ENCODE results near the gene HDAC4. TPM values are rescaled to one million over a fixed set of nuclear protein-coding genes. Genes with fewer than 3 reads are reported as not detected.

Gene HDAC4
- total and polyA plus RNA-seq, 10 of the 15 experiments (the other 5 are each of a cell fraction or from before 2014, with no cell fraction given), result 0.22 to 15.7 (median 4.8) TPM

DNA sequence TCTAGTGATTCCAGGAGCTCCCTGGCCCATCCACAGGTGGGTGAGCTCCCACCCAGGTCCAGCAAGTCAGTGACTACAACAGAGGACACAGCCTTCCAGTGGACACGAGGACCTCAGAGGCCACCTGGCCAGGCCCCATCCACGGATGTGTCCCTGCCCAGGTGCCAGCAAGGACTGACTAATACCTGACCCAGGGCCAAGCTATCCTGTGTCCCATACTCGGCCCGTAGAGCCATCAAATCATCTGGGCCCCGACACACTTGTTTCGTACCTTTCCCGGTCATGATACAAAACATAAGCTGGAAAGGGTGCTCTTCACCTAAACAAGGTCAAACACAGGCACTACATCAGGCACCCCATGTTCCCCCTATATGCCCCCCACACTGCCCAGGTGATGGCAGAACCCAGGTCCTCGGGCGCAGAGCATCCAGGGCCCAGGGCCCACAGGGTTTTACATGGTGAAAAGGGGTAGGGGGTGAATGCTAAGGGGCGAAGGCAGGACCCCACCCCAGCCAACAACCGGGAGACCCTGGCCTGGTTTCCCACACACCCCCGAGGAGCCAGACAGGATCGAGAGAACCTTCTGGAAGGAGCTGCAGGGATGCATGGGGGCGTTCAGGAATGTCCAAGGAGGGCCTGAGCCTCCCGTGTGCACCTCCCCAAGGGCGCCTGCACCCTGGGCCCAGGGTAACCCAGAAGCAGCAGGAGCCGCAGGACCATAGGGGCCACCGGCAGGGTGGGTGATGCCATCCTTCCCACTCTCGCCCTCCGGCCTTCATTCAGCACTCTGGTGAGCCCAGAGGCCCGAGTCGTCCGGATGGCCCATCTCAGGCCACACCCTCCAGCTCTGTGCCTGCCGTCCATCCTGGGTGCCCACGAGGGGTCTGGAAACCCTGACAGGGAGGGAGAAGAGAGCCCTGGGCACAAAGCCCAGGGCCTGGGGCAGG lies 94.3 kb downstream of the HDAC4 start (continued):
- TF ChIP-seq ZBTB4 (CRISPR knock-in tag; IDR thresholded peaks at IDR 0.05) (no peak), GATAD2B (conservative IDR thresholded peaks at IDR 0.05; ENCODE audit: low read depth) (no peak), POLR2AphosphoS5 (IDR thresholded peaks at IDR 0.05; ENCODE audit: low read length) (no peak), MXI1 (IDR thresholded peaks at IDR 0.05; ENCODE audit: low read depth, low read length) (no peak), NKRF (conservative IDR thresholded peaks at IDR 0.05) (no peak), ZSCAN29 (IDR thresholded peaks at IDR 0.05) (no peak), PML (IDR thresholded peaks at IDR 0.05; ENCODE audit: low read length) (no peak), ZBTB33 (IDR thresholded peaks at IDR 0.05) (no peak), TBL1XR1 (IDR thresholded peaks at IDR 0.05; ENCODE audit: low read depth, low read length) (no peak), FOS (IDR thresholded peaks at IDR 0.05; ENCODE audit: borderline replicate concordance, extremely low read depth, insufficient read length) (no peak)
- TF ChIP-seq, protein P1, sequence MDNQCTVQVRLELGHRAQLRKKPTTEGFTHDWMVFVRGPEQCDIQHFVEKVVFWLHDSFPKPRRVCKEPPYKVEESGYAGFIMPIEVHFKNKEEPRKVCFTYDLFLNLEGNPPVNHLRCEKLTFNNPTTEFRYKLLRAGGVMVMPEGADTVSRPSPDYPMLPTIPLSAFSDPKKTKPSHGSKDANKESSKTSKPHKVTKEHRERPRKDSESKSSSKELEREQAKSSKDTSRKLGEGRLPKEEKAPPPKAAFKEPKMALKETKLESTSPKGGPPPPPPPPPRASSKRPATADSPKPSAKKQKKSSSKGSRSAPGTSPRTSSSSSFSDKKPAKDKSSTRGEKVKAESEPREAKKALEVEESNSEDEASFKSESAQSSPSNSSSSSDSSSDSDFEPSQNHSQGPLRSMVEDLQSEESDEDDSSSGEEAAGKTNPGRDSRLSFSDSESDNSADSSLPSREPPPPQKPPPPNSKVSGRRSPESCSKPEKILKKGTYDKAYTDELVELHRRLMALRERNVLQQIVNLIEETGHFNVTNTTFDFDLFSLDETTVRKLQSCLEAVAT (IDR thresholded peaks at IDR 0.05), result no peak
- TF ChIP-seq, protein P2, sequence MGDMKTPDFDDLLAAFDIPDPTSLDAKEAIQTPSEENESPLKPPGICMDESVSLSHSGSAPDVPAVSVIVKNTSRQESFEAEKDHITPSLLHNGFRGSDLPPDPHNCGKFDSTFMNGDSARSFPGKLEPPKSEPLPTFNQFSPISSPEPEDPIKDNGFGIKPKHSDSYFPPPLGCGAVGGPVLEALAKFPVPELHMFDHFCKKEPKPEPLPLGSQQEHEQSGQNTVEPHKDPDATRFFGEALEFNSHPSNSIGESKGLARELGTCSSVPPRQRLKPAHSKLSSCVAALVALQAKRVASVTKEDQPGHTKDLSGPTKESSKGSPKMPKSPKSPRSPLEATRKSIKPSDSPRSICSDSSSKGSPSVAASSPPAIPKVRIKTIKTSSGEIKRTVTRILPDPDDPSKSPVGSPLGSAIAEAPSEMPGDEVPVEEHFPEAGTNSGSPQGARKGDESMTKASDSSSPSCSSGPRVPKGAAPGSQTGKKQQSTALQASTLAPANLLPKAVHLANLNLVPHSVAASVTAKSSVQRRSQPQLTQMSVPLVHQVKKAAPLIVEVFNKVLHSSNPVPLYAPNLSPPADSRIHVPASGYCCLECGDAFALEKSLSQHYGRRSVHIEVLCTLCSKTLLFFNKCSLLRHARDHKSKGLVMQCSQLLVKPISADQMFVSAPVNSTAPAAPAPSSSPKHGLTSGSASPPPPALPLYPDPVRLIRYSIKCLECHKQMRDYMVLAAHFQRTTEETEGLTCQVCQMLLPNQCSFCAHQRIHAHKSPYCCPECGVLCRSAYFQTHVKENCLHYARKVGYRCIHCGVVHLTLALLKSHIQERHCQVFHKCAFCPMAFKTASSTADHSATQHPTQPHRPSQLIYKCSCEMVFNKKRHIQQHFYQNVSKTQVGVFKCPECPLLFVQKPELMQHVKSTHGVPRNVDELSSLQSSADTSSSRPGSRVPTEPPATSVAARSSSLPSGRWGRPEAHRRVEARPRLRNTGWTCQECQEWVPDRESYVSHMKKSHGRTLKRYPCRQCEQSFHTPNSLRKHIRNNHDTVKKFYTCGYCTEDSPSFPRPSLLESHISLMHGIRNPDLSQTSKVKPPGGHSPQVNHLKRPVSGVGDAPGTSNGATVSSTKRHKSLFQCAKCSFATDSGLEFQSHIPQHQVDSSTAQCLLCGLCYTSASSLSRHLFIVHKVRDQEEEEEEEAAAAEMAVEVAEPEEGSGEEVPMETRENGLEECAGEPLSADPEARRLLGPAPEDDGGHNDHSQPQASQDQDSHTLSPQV (IDR thresholded peaks at IDR 0.05), result no peak

All from GM12878 (cell line).